WI38 (cell line): ENCODE data around the gene CFAP90.

Source experiments
- H3K4me3 ChIP-seq: 2 replicates; pipeline ENCODE4 v1.5.1; 2011; ENCODE audit warnings: low read depth, mild to moderate bottlenecking, control low read depth, low read length
- CTCF ChIP-seq: IDR thresholded peaks from 2 replicates; pipeline ENCODE4 v1.5.1; 2012; ENCODE audit warnings: low read depth, mild to moderate bottlenecking, control low read depth, low read length

CFAP90 gene

GRCh38 chr5:7781899-7782298 lies 69.0 kb downstream of the CFAP90 start:
- TF ChIP-seq CTCF, result no peak
- no peak overlapping the region for H3K4me3 ChIP-seq
